Fibroblast of pulmonary artery (primary cell): ENCODE results near the gene MAP3K8.

Experiments
- DNase-seq: peaks from one replicate; pipeline ENCODE4 v3.0.0-alpha.2; 2010; ENCODE audit warnings: low read depth
- H3K4me3 ChIP-seq: replicated peaks from 2 replicates; pipeline ENCODE4 v1.5.1; 2011; ENCODE audit warnings: low read depth, mild to moderate bottlenecking, control low read depth, low read length, moderate library complexity
- TF ChIP-seq, protein P1 (sequence below): IDR thresholded peaks from 2 replicates; pipeline ENCODE4 v1.5.1; 2011; ENCODE audit warnings: mild to moderate bottlenecking, control low read depth, low read length, inconsistent platforms; ENCODE audit errors: missing control alignments

Gene MAP3K8

DNA sequence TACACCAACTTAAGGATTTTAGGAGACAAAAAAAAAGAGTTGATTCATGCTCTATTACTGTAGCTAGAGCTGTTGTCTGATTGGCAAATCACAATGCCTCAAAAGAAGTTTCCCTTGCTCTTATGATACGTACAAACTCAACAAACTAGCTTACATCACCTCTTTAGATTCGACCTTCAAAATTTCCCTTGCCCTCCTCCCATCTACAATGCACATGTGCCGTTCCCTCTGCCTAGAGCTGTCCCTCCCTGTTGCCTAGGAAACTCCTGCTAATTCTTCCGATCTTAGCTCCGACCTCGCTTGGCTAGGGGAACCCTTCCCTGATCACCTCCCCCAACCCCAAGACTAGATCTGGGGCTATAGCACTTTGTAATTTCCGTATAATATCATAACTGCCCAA is 55.4 kb downstream of the MAP3K8 start:
- DNase-seq = no peak
- TF ChIP-seq, protein P1, sequence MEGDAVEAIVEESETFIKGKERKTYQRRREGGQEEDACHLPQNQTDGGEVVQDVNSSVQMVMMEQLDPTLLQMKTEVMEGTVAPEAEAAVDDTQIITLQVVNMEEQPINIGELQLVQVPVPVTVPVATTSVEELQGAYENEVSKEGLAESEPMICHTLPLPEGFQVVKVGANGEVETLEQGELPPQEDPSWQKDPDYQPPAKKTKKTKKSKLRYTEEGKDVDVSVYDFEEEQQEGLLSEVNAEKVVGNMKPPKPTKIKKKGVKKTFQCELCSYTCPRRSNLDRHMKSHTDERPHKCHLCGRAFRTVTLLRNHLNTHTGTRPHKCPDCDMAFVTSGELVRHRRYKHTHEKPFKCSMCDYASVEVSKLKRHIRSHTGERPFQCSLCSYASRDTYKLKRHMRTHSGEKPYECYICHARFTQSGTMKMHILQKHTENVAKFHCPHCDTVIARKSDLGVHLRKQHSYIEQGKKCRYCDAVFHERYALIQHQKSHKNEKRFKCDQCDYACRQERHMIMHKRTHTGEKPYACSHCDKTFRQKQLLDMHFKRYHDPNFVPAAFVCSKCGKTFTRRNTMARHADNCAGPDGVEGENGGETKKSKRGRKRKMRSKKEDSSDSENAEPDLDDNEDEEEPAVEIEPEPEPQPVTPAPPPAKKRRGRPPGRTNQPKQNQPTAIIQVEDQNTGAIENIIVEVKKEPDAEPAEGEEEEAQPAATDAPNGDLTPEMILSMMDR = no peak
- H3K4me3 ChIP-seq = no peak overlapping the region

- TF ChIP-seq, protein P1 = no peak
- no peak overlapping the region for H3K4me3 ChIP-seq
- DNase-seq = no peak
Observed at GRCh38 chr10:30490289-30491000, 56.5 kb downstream of the MAP3K8 start.

- peak; percentile 73 for DNase-seq
- H3K4me3 ChIP-seq = no peak overlapping the region
- TF ChIP-seq, protein P1 = no peak
Observed at GRCh38 chr10:30491204-30491915, 57.4 kb downstream of the MAP3K8 start.

DNA sequence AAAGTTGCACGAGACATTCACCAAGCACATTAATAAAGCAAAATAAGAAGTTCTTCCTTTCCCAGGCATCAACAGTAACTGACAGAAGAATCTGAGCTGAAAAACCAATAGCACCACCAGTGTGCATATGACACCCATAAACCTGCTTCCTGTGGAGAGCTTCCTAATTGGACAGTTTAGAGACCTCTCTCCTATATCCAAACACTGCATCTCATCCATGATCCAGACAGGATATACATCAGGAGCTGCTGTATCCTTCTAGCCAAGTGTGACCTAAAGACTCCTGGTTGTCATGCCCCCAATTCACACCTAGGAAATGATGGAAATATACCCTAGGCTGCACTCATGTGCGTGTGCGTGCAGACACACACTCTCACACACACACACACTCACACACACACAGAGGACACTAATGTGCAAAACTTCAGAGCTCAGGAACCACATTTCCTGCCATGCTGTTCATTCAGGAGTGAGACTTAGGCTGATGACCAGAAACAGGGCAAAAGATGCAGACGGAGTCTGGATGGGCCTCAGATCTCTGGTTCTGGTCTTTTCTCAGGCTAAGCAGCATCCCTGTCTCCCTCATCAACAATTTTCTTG is 58.0 kb downstream of the MAP3K8 start:
- no peak overlapping the region for H3K4me3 ChIP-seq
- TF ChIP-seq, protein P1 = no peak
- no peak for DNase-seq

DNA sequence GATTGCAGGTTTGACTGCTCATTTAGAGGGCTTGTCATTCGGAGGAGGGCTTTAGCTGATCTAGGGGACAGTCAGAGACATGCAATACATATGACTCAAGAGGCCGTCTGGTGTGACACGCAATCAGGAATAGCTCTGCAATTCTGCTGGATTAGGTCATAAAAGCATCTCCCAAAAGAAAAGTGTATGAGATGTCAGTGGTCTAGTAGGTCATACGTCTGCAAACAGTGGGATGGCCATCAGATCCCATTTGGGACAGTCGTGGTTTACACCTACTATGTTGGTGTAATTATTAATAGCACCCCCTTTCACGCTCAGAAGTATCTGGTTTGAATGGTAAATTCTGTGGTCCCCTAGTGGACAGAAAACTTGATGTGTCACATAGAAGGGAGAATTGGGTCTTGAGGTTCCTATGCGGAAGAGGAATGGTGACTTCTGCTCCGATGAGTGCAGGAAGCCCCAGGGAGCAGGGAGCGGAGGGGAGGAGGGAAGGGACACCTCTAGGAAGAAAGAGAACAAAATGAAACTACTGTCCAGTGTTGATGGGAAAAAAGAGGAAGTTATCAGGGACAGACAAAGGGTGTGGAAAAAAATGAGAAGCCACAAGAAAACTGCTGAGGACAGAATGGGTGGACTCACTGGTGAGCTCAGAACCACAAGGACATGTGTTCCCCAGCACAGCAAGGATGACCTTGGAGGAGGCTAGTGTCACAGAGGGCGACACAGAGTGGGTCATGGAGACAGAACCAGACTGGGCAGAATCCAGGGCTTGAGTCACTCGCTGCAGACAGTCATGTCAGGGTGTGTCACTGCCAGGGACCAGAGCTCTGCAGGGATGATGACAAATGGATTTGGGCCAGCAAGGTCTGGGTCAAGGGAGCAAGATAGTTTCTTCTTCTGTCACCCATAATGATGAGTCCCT is 59.9 kb downstream of the MAP3K8 start:
- peak; percentile 44 for DNase-seq
- TF ChIP-seq, protein P1 = peak; percentile 5
- H3K4me3 ChIP-seq = no peak overlapping the region

GRCh38 chr10:30494558-30494957 is 60.6 kb downstream of the MAP3K8 start:
- H3K4me3 ChIP-seq = no peak overlapping the region
- TF ChIP-seq, protein P1 = no peak
- no peak for DNase-seq
